MG63 (cell line): ENCODE data around the gene THAP10. TPM values are rescaled to one million over a fixed set of nuclear protein-coding genes. Genes with fewer than 3 reads are reported as not detected.
A peak's percentile ranks its signal among the peaks of the same experiment; 100 is the strongest.
"Not testable (repeated sequence)": the region's sequence is repeated elsewhere in the genome, so short reads cannot be mapped to it uniquely, and the experiment has no call there.

Experiments
- DNase-seq: peaks from one replicate; pipeline ENCODE4 v3.0.0-alpha.2; 2020
- H3K27me3 ChIP-seq: fragments of 250-450 bp; sonication (Bioruptor Pico); 2 replicates; pipeline ENCODE4 v1.5.1; 2020; ENCODE audit warnings: mild to moderate bottlenecking, moderate library complexity
- H3K36me3 ChIP-seq: fragments of 250-450 bp; sonication (Bioruptor Pico); 2 replicates; pipeline ENCODE4 v1.5.1; 2020; ENCODE audit warnings: mild to moderate bottlenecking, moderate library complexity
- H3K4me3 ChIP-seq: fragments of 250-450 bp; sonication (Bioruptor Pico); 2 replicates; pipeline ENCODE4 v1.5.1; 2020; ENCODE audit warnings: mild to moderate bottlenecking, moderate library complexity
- H3K9me3 ChIP-seq: fragments of 250-450 bp; sonication (Bioruptor Pico); 2 replicates; pipeline ENCODE4 v1.5.1; 2020; ENCODE audit warnings: mild to moderate bottlenecking, moderate library complexity
- total RNA-seq: library from RNA; depleted of rRNA; stranded (reverse); fragments of >200 nt; shearing (Covaris generic); gene quantifications from 2 replicates; pipeline ENCODE4 v1.2.3, GENCODE V29; 2014; ENCODE audit warnings: low replicate concordance

Gene THAP10
- total RNA-seq, 1 experiment from 2014 or later: 5.6 TPM

GRCh38 chr15:70859998-70860397, 32.2 kb downstream of the THAP10 start:
- Histone ChIP-seq H3K4me3 (no peak overlapping the region), H3K36me3 (no peaks in the 10 kb centered on the region), H3K27me3 (no peaks in the 10 kb centered on the region), H3K9me3 (no peaks in the 10 kb centered on the region)
- no peak for DNase-seq

- no peak for DNase-seq
Measured at GRCh38 chr15:70859322-70859908, 32.8 kb downstream of the THAP10 start.

DNA sequence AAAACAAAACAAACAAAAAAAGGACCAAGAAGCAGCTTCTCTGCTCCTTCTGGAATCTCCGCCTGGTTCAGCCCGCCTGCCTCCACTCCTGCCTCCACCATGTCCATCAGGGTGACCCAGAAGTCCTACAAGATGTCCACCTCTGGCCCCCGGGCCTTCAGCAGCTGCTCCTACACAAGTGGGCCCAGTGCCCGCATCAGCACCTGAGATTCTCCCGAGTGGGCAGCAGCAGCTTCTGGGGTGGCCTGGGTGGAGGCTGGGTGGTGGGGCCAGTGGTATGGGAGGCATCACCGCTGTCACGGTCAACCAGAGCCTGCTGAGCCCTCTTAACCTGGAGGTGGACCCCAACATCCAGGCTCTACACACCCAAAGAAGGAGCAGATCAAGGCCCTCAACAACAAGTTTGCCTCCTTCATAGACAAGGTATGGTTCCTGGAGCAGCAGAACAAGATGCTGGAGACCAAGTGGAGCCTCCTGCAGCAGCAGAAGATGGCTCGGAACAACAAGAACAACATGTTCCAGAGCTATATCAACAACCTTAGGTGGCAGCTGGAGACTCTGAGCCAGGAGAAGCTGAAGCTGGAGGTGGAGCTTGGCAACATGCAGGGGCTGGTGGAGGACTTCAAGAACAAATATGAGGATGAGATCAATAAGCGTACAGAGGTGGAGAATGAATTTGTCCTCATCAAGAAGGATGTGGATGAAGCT, 33.5 kb downstream of the THAP10 start:
- H3K36me3 ChIP-seq, DNase-seq, H3K9me3 ChIP-seq, H3K4me3 ChIP-seq, H3K27me3 ChIP-seq: not testable (repeated sequence)

More at GRCh38 chr15:70859322-70859908, 32.8 kb downstream of the THAP10 start:
- H3K9me3 ChIP-seq: no peaks in the 10 kb centered on the region
- no peaks in the 10 kb centered on the region for H3K27me3 ChIP-seq
- no peaks in the 10 kb centered on the region for H3K36me3 ChIP-seq
- H3K4me3 ChIP-seq: no peak overlapping the region

DNA sequence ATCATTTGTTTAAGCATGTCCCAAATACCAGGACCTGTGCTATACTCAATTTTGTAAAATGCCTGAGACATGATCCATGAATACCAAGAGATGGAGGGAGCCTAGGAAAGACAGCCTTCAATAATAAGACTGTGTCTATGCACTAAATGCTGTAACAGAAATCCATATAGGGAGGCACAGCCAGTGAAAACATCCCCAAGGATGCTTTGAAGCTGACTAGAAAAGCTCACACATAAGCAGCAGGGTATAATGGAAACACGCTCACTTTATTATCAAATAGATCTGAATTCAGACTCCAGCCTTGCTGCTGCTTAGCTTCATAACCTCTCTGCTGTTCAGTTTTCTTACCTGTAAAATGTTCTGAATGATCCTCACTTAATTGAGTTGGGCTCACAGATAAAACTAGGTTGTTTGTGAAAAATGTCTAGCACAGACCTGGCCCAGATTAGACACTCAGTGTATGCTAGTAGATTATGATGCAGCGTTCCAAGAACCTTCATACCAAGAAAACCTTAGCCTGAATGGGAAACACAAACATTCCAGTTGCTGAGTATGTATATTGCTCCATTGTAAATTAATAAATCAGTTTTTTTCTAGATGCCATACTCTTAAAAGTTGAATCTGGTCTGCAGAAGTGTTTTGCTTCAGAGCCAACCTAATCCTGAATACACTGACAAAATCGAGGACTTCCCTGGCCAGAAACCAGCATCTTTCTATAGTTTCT, 34.5 kb downstream of the THAP10 start:
- no peak for DNase-seq
- no peaks in the 10 kb centered on the region for H3K9me3 ChIP-seq
- H3K27me3 ChIP-seq: no peaks in the 10 kb centered on the region
- no peaks in the 10 kb centered on the region for H3K36me3 ChIP-seq
- no peak overlapping the region for H3K4me3 ChIP-seq

DNA sequence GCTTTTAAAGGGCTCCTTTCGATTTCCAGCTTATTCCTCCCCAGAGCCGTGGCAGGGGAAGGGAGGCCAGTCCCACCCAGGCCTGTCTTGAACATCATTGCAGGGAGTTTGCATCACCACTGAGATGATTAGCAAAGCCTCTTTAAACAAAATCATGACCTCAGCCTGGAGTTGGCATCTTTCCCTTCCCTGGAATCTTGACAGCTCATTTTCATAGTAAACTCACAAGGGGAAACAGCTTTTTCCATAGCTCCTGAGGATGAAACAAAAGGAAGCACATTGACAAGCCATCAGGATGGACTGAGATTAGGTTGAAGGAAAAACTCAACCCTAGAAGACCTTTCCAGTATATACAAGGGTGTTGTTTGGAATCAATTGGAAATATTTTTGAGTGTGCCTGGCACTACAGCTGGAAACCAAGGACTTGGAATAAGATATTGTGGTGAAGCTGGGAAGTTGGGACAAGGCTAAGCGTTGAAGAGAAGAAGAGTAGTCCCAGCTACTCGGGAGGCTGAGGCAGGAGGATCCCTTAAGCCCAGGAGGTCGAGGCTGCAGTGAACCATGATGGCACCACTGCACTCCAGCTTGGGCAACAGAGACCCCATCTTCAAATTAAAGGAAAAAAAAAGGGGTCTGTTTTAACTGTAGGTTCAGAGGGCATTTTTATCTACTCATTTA, 35.2 kb downstream of the THAP10 start:
- DNase-seq: peak; percentile 93
- Histone ChIP-seq H3K4me3 (no peak overlapping the region; the same call in 1 of the 2 replicates), H3K27me3 (no peaks in the 10 kb centered on the region), H3K9me3 (no peaks in the 10 kb centered on the region), H3K36me3 (0 out of 2 replicates have a peak, but pooled peaks cover 3% of the 10 kb centered on the region)

- Histone ChIP-seq H3K4me3 (peak overlapping the region; percentile 14), H3K27me3 (no peaks in the 10 kb centered on the region)
- peak; percentile 35 for DNase-seq
Measured at GRCh38 chr15:70856177-70856883, 35.9 kb downstream of the THAP10 start.

GRCh38 chr15:70855764-70856163, 36.5 kb downstream of the THAP10 start:
- no peak overlapping the region for H3K4me3 ChIP-seq
- H3K27me3 ChIP-seq: no peaks in the 10 kb centered on the region
- no peak for DNase-seq
- H3K9me3 ChIP-seq: no peaks in the 10 kb centered on the region
- H3K36me3 ChIP-seq: peaks cover 14% of the 10 kb centered on the region

More at GRCh38 chr15:70856177-70856883, 35.9 kb downstream of the THAP10 start:
- peaks cover 8% of the 10 kb centered on the region for H3K36me3 ChIP-seq
- no peaks in the 10 kb centered on the region for H3K9me3 ChIP-seq

DNA sequence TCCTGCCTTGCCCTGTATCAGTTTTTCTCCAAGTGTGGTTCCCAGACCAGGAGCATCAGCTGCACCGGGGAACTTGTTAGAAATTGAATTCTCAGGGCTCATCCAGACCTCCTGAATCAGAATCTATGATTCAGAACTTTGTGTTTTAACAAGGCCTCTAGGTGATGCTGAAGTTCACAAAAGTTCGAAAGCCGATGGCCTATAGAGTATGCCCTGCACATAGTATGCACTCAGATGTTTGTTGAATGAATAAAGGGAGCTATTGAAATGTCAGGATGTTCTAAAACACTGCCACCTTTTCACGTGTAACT, 37.6 kb downstream of the THAP10 start:
- Histone ChIP-seq H3K4me3 (peak overlapping the region; percentile 68), H3K9me3 (no peaks in the 10 kb centered on the region), H3K36me3 (peaks cover 25% of the 10 kb centered on the region), H3K27me3 (no peaks in the 10 kb centered on the region)
- peak; percentile 37 for DNase-seq

DNA sequence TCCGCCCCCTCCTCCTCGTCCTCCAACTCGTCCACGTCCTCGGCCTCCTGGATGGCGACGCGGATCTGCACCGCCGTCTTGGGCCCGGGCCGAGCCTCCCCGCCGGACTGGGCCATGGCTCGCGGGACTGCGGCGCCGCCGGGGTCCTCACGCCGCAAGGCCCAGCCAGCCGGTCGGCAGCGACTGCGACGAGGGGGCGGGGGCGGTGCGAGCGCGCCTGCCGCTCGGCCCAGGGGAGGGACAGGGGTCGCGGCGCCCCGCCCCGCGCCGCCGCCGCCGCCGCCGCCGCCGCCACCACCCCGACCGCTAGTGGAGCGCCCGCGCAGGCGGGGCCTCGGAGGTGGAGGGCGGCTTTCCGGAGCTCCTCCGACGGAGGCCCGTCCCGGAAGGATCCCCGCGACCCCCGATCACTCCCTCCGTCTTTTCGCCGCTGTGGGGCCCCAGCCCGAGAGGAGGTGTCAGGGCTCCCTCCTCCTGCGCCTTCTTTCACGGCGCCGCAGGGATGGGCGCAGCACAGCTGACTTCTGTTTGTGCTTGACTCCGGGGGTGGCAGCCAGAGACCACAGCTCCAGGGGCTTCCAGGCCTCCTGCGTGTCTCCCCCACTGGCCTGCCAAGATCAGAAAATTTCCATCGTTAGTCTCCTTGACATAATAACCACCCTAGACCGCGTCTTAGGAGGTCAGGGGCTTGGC, 38.1 kb downstream of the THAP10 start, which contains the start of gene LARP6:
LARP6 (minus strand) TSS at position 185 of the 693 bp plus-strand sequence; CDS start at position 116, 69 bp downstream.
- Histone ChIP-seq H3K36me3 (peaks cover 30% of the 10 kb centered on the region), H3K4me3 (peak within 1 kb of the TSS; percentile 68), H3K9me3 (no peaks in the 10 kb centered on the region), H3K27me3 (no peaks in the 10 kb centered on the region)
- peak; percentile 74 for DNase-seq

DNA sequence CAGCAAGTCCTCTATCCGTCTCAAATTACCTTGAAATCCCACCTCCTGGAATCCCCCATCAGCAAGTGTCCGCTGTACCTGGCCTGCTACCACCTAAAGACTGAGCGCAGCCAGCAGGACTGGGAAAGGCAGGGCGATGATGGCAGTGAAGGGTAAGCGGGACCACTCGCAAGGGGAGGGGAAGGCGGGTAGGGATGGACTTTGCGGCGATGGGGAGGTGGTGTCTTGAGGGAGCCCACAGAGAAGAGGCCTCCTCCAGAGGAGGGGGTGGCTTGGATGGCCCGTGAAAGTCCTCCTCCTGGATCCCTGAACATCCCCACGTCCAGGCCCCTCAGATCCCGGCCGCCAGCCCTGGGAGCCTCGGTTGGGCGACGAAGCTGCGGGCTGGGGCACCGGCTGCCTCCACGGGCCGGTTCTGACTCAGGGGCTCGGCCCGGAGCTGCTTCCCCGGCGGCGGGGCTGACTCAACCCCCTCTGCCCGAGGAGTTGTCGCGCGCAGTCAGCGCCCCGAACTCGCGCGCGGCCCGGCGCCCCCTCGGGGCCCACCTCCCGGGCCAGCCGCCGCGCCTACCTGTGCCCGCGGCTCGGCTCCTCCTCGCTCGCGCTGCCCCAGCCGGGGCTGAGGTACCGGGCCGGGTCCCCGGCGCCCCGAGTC, 38.8 kb downstream of the THAP10 start:
- Histone ChIP-seq H3K36me3 (peaks cover 30% of the 10 kb centered on the region), H3K27me3 (no peaks in the 10 kb centered on the region), H3K4me3 (peak overlapping the region; percentile 68), H3K9me3 (no peaks in the 10 kb centered on the region)
- peak; percentile 60 for DNase-seq

- DNase-seq: no peak
Measured at GRCh38 chr15:70852501-70853317, 39.5 kb downstream of the THAP10 start.

DNA sequence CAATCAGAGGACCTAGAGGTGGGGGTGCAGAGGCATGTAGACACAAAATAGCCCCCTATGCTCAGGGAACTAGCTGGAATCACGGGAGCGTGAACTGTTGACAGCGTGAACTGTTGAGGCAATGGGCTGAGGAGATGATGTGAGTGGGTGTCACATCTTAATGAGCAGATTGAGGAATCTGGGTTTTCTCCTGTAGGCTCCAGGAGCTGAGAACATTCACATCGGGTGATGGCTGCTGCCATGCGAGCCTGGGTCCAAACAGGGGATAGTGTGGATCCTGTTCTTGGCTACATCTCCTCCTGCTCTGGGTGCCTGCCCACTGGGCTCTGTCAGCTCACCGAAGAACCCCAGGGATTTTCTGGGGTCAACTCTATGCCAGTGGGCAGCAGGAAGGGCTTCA, 40.3 kb downstream of the THAP10 start:
- peaks cover 34% of the 10 kb centered on the region for H3K36me3 ChIP-seq
- H3K27me3 ChIP-seq: no peaks in the 10 kb centered on the region
- no peak for DNase-seq
- H3K9me3 ChIP-seq: no peaks in the 10 kb centered on the region
- peak overlapping the region; percentile 68; the same call in 1 of the 2 replicates for H3K4me3 ChIP-seq

More at GRCh38 chr15:70852501-70853317, 39.5 kb downstream of the THAP10 start:
- Histone ChIP-seq H3K27me3 (no peaks in the 10 kb centered on the region), H3K36me3 (peaks cover 31% of the 10 kb centered on the region), H3K4me3 (peak overlapping the region; percentile 68), H3K9me3 (no peaks in the 10 kb centered on the region)

DNA sequence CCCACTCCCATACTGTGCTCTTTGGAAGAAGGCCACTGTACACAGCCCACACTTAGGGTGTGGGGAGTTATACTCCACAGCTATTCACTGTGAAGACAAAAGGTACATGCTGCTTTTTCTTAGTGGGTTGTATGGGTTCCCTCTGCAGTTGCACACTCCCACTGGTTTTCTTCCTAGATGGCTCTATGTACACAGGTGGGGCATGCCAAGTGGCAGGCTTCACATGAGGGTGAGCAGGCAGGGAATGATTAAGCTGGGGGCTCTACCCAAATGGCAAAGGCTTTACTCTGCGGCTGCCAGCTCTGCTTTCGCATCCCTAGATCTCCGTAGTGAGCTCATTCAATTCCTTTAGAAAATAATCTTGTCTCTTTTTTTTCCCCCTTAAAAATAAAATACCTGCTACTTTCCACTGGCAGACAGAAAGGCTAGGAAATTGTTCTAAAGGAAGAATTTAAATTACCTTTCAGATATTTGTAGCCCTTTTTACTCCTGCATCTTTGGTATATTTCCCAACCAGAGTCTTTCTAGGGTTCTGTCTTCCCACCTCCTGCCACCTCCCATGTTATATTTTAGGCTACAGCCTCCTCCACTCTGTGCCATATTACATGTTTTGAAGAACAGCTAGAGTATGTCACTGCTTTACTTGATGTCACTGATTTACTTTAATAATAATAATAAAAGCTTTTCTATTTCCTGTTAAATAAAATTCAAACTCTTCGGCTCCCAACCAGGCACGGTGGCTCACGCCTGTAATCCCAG, 46.5 kb downstream of the THAP10 start:
- Histone ChIP-seq H3K36me3 (peaks cover 36% of the 10 kb centered on the region), H3K4me3 (no peak overlapping the region), H3K27me3 (no peaks in the 10 kb centered on the region), H3K9me3 (no peaks in the 10 kb centered on the region)
- no peak for DNase-seq

DNA sequence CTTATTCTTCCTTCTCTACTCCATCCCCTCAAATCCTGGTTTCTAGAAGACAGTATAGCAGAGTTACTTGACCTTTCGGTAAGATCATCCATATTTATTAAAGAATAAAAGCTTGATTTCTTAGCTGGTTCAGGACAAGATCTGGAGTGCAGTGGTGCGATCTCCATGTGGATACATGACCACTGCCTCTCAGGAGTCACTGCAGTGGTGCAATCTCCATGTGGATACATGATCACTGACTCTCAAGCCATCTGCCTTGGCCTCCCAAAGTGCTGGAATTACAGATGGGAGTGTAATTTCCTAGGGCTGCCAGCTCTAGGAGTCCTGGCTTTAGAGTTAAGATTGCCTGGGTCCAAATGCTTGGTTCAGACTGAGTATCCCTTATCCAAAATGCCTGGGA, 54.8 kb downstream of the THAP10 start:
- Histone ChIP-seq H3K27me3 (no peaks in the 10 kb centered on the region), H3K36me3 (peaks cover 57% of the 10 kb centered on the region), H3K4me3 (no peak overlapping the region), H3K9me3 (no peaks in the 10 kb centered on the region)
- DNase-seq: no peak
